Neural progenitor cell (in vitro differentiated cells): Measurements from ENCODE around the gene CAMKMT. TPM values are rescaled to one million over a fixed set of nuclear protein-coding genes. Genes with fewer than 3 reads are reported as not detected.

Experiments
- DNase-seq: peaks from one replicate; pipeline ENCODE4 v3.0.0-alpha.2; 2016; ENCODE audit warnings: low spot score
- H2AFZ ChIP-seq: fragments of 200-600 bp; sonication (generic); replicated peaks from 2 replicates; pipeline ENCODE4 v1.6.1; 2016; ENCODE audit warnings: antibody characterized with exemption
- H3F3A ChIP-seq: fragments of 200-600 bp; sonication (generic); 2 replicates; pipeline ENCODE4 v1.6.1; 2016; ENCODE audit warnings: antibody characterized with exemption, low read depth
- H3K27ac ChIP-seq: fragments of 200-600 bp; sonication (generic); 2 replicates; pipeline ENCODE4 v1.5.1; 2016; ENCODE audit warnings: mild to moderate bottlenecking
- H3K27me3 ChIP-seq: fragments of 200-600 bp; sonication (generic); 2 replicates; pipeline ENCODE4 v1.6.1; 2016; ENCODE audit warnings: mild to moderate bottlenecking, moderate library complexity
- H3K36me3 ChIP-seq: fragments of 200-600 bp; sonication (generic); 2 replicates; pipeline ENCODE4 v1.5.1; 2016
- H3K4me1 ChIP-seq: fragments of 200-600 bp; sonication (generic); 2 replicates; pipeline ENCODE4 v1.6.1; 2016; ENCODE audit warnings: mixed run types
- H3K4me2 ChIP-seq: fragments of 200-600 bp; sonication (generic); 2 replicates; pipeline ENCODE4 v1.6.1; 2016
- H3K4me3 ChIP-seq: fragments of 200-600 bp; sonication (generic); 2 replicates; pipeline ENCODE4 v1.5.1; 2016
- H3K79me2 ChIP-seq: fragments of 200-600 bp; sonication (generic); 2 replicates; pipeline ENCODE4 v1.6.1; 2016; ENCODE audit warnings: low read depth
- H3K9ac ChIP-seq: fragments of 200-600 bp; sonication (generic); 2 replicates; pipeline ENCODE4 v1.6.1; 2016
- H3K9me3 ChIP-seq: fragments of 200-600 bp; sonication (generic); 2 replicates; pipeline ENCODE4 v1.5.1; 2016; ENCODE audit warnings: low read depth
- H4K20me1 ChIP-seq: fragments of 200-600 bp; sonication (generic); 2 replicates; pipeline ENCODE4 v1.6.1; 2016; ENCODE audit warnings: low read depth
- H3K27ac Mint-ChIP-seq: 3 replicates; pipeline ENCODE4 v1.8.0; 2021; ENCODE audit warnings: mixed read lengths
- H3K27me3 Mint-ChIP-seq: 2 replicates; pipeline ENCODE4 v1.8.0; 2022; ENCODE audit warnings: low read depth, mild to moderate bottlenecking, inconsistent platforms, moderate library complexity, mixed read lengths; ENCODE audit not compliant: insufficient read depth
- H3K36me3 Mint-ChIP-seq: 3 replicates; pipeline ENCODE4 v1.8.0; 2021; ENCODE audit warnings: mixed read lengths
- H3K4me1 Mint-ChIP-seq: 3 replicates; pipeline ENCODE4 v1.8.0; 2021; ENCODE audit warnings: mixed read lengths
- H3K4me3 Mint-ChIP-seq: 3 replicates; pipeline ENCODE4 v1.8.0; 2021; ENCODE audit warnings: mild to moderate bottlenecking, moderate library complexity, mixed read lengths
- H3K9me3 Mint-ChIP-seq: 3 replicates; pipeline ENCODE4 v1.8.0; 2020; ENCODE audit warnings: mixed read lengths
- EZH2 ChIP-seq: fragments of 200-600 bp; sonication (generic); IDR thresholded peaks from 2 replicates; pipeline ENCODE4 v1.6.1; 2017; ENCODE audit warnings: antibody characterized with exemption, mild to moderate bottlenecking, moderate library complexity
- EZH2phosphoT487 ChIP-seq: fragments of 200-600 bp; sonication (generic); IDR thresholded peaks from 2 replicates; pipeline ENCODE4 v1.6.1; 2017; ENCODE audit warnings: antibody characterized with exemption
- total RNA-seq: library from RNA; depleted of rRNA; stranded (reverse); fragments of >200 nt; gene quantifications from 2 replicates; pipeline ENCODE4 v1.2.3, GENCODE V29; 2015; ENCODE audit warnings: low replicate concordance
- TF ChIP-seq, protein P1 (sequence below): fragments of 200-600 bp; sonication (generic); IDR thresholded peaks from 2 replicates; pipeline ENCODE4 v1.5.1; 2017; ENCODE audit warnings: antibody characterized with exemption, mild to moderate bottlenecking

Gene CAMKMT
- total RNA-seq, 1 donor from 2014 or later, result 28.5 TPM

DNA sequence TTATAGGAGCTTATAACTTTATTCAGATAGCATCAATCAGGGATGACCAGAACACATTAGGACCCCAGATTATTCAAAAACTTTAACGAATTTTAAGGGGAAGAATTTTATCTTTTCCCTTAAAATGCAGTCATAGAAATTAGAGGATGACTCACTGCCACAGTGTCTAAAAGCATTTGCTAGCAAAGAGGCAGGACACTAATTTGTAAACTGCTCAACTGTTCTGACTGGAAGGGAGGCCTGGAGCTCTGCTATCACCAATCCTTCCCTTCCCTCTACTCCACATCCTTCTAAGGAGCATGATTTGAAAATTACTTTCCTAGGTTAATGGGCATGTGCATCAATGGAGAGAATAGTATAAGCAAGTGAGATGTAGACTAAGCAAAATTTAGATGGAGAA, 40.9 kb upstream of the CAMKMT start:
- Histone ChIP-seq H3K36me3 (peaks cover 8% of the 10 kb centered on the region), H3K27ac (no peak overlapping the region), H4K20me1 (no peaks in the 10 kb centered on the region), H3K9ac (no peak overlapping the region), H3K4me1 (peaks cover 2% of the 10 kb centered on the region), H3K4me3 (no peak overlapping the region), H3K9me3 (no peaks in the 10 kb centered on the region), H3K79me2 (no peaks in the 10 kb centered on the region), H3F3A (no peaks in the 10 kb centered on the region), H2AFZ (no peak overlapping the region), H3K4me2 (no peak overlapping the region), H3K27me3 (no peaks in the 10 kb centered on the region)
- TF ChIP-seq EZH2phosphoT487 (no peak), EZH2 (no peak)
- TF ChIP-seq, protein P1, sequence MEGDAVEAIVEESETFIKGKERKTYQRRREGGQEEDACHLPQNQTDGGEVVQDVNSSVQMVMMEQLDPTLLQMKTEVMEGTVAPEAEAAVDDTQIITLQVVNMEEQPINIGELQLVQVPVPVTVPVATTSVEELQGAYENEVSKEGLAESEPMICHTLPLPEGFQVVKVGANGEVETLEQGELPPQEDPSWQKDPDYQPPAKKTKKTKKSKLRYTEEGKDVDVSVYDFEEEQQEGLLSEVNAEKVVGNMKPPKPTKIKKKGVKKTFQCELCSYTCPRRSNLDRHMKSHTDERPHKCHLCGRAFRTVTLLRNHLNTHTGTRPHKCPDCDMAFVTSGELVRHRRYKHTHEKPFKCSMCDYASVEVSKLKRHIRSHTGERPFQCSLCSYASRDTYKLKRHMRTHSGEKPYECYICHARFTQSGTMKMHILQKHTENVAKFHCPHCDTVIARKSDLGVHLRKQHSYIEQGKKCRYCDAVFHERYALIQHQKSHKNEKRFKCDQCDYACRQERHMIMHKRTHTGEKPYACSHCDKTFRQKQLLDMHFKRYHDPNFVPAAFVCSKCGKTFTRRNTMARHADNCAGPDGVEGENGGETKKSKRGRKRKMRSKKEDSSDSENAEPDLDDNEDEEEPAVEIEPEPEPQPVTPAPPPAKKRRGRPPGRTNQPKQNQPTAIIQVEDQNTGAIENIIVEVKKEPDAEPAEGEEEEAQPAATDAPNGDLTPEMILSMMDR, result no peak
- no peaks in the 10 kb centered on the region for H3K9me3 Mint-ChIP-seq
- H3K4me1 Mint-ChIP-seq, result no peaks in the 10 kb centered on the region
- H3K27me3 Mint-ChIP-seq, result no peaks in the 10 kb centered on the region
- no peak overlapping the region for H3K4me3 Mint-ChIP-seq
- DNase-seq, result no peak
- H3K27ac Mint-ChIP-seq, result no peak overlapping the region
- H3K36me3 Mint-ChIP-seq, result peaks cover 39% of the 10 kb centered on the region

GRCh38 chr2:44321360-44321759, 40.4 kb upstream of the CAMKMT start:
- H3K27me3 ChIP-seq, result no peaks in the 10 kb centered on the region
- no peaks in the 10 kb centered on the region for H3K27me3 Mint-ChIP-seq
- peaks cover 8% of the 10 kb centered on the region for H3K36me3 ChIP-seq
- no peak overlapping the region for H3K4me3 ChIP-seq
- H3K9ac ChIP-seq, result no peak overlapping the region
- no peaks in the 10 kb centered on the region for H3K79me2 ChIP-seq
- H3K4me1 Mint-ChIP-seq, result no peaks in the 10 kb centered on the region
- no peak overlapping the region for H3K4me2 ChIP-seq
- H3K36me3 Mint-ChIP-seq, result peaks cover 35% of the 10 kb centered on the region
- H2AFZ ChIP-seq, result no peak overlapping the region
- H3K4me3 Mint-ChIP-seq, result no peak overlapping the region
- H3K27ac ChIP-seq, result no peak overlapping the region
- H3K9me3 ChIP-seq, result no peaks in the 10 kb centered on the region
- H4K20me1 ChIP-seq, result no peaks in the 10 kb centered on the region
- TF ChIP-seq, protein P1, result no peak
- TF ChIP-seq EZH2phosphoT487, result no peak
- no peak for TF ChIP-seq EZH2
- no peak overlapping the region for H3K27ac Mint-ChIP-seq
- H3K4me1 ChIP-seq, result no peaks in the 10 kb centered on the region
- no peak for DNase-seq
- H3F3A ChIP-seq, result no peaks in the 10 kb centered on the region
- H3K9me3 Mint-ChIP-seq, result no peaks in the 10 kb centered on the region

DNA sequence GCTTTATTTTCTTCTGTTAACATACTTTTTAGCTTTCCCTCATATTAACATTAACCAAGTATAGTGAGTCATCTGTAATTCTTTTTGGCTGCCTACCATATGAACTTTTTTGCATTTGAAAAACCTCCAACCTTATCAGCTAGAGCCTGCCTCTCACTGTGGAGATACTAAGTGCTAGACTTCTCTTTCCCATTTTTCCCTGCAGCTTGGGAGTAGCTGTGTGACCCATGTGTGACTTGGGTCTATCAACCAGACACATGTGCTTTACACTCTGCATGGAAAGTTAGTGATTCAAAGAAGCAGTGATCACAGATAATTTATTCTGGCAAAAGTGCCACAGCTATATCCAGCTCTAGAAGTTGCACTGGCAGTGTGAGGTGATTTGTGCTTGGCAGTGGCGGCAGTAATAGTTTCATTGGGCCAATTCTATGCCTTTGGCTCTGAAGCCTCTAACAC, 36.7 kb upstream of the CAMKMT start:
- Mint-ChIP-seq H3K36me3 (peaks cover 33% of the 10 kb centered on the region), H3K27me3 (no peaks in the 10 kb centered on the region), H3K4me1 (peaks cover 6% of the 10 kb centered on the region), H3K27ac (no peak overlapping the region), H3K9me3 (no peaks in the 10 kb centered on the region), H3K4me3 (no peak overlapping the region)
- no peak for DNase-seq
- no peaks in the 10 kb centered on the region for H4K20me1 ChIP-seq
- H3K4me1 ChIP-seq, result peaks cover 10% of the 10 kb centered on the region
- peaks cover 8% of the 10 kb centered on the region for H3K36me3 ChIP-seq
- H3K9ac ChIP-seq, result no peak overlapping the region
- TF ChIP-seq EZH2 (no peak), EZH2phosphoT487 (no peak)
- TF ChIP-seq, protein P1, result no peak
- peaks cover 1% of the 10 kb centered on the region for H3F3A ChIP-seq
- H2AFZ ChIP-seq, result no peak overlapping the region
- no peak overlapping the region for H3K4me3 ChIP-seq
- H3K4me2 ChIP-seq, result no peak overlapping the region
- no peak overlapping the region for H3K27ac ChIP-seq
- H3K27me3 ChIP-seq, result no peaks in the 10 kb centered on the region
- H3K79me2 ChIP-seq, result no peaks in the 10 kb centered on the region
- H3K9me3 ChIP-seq, result no peaks in the 10 kb centered on the region
